NOMO-1 (cell line): ENCODE results near the gene SH2D4B.

Experiments used
- DNase-seq, 2 experiments: peaks; one replicate each; lab custom pipeline; 2025; ENCODE audit not compliant: unreplicated experiment in 2 of 2; lab: John Stamatoyannopoulos, UW

SH2D4B gene

DNA sequence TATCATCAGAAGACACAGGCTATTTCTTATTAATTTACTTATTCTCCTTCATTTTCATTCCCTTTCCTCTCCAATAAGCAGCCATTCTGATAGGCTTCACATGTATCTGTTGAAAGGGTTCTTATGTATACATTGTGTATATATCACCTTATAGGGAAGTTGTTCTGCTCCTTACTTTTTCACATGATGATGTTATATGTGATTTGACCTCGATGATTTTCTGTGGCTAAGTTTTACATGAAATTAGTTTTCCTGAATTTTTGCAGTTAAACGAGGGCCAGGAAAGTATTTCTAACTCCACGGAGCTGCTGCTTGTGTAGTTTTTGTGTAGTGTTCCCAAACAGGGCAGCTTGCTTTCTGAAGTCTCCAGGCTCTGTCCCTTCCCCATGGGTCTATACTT is 84.5 kb downstream of the SH2D4B start:
- DNase-seq, result no peak

DNA sequence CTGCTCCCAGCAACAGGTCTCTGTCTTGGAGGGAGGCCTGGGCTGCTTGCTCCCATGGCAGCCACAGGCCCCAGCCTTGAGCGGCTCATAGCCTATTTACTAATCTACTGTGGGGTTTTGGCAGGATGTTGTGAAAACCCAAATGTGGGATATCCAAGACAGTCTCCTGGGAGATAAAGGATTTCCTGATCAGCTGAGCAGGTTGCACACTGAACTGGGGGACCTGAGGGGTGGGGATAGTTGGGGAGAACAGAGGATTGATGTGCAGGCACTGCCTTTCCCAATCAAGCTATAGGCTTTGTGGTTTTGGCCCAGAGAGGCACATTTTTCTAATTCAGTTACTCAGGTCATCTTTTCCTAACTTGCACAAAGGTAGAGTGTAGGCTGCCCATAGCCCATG is 92.6 kb downstream of the SH2D4B start:
- DNase-seq, result no peak

DNA sequence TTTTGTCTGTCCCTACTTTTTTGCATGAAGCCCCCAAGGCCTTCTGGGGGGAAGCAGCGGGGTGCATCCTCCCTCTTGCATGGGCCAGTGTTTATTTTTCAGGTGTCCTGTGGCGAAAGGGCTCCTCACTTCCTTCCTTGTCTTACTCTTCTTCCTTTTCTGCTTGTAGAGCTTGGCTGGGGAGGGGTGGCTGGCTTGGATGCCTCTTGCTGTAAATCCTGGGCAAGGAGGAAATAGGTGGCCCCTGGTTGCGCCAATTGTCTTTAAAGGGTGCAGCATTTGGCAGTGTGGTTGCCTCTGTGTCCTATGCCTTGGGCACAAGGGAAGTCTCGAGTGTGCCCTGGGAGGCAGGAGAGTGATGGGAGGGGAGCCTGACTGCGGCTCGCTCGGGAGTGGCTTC is 95.0 kb downstream of the SH2D4B start:
- no peak for DNase-seq

DNA sequence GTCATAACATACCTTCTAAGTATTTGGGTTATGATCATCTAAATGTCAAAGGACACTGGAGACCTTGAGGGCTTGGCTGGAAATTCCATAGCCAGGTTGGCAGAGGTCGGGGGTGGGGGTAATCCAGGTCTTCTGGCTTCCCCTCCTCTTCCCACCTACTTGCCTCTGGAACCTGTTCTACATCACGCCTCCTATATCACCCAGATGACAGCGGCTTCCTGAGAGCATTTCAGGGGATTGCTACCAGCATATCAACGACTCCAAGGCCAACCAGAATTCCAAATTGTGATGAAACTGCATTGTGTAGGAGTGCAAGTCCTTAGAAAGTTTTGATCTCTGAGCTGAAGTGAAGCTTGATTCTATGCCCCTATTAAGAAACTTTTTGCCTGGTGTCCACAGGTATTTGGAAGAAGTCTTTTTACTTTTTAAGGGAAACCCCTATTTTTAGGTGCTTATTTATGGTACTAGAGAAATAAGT is 95.7 kb downstream of the SH2D4B start:
- DNase-seq, result no peak

DNA sequence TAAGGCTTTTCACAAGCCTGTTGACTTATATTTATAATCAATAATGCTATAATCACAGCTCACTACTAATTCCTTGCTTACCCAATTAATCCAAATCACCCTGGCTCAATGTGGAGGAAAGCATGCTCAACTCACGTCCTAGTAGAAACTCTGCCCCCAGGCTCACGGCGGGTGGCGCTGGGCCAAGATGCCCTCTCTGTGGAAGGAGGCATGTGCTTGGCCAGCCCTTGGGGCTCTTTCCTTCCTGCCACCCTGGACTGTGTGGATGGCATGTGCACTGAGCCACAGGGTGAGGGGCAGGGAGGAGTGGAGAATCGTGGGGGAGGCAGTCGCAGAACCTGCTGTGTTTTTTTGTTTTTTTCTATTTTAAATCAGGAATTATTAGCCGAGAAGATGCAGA is 96.2 kb downstream of the SH2D4B start:
- DNase-seq, result no peak

DNA sequence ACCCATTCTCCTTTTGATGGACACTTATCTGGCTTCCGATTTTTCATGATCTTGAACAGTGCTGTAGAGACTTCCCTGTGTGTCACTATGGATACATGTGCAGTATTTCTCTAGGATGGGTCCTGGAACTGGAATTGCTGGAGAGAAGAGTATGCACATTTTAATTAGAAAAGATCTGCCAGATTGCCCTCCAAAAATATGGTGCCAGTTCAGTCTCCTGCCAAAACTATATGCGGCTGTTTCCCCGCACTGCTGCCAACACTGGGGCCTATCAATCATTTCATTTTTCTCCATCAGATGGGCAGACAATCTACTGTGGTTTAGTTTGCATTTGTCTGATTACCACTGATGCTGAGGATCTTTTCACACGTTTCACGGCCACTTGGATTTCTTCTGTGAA is 105.0 kb downstream of the SH2D4B start:
- no peak for DNase-seq

DNA sequence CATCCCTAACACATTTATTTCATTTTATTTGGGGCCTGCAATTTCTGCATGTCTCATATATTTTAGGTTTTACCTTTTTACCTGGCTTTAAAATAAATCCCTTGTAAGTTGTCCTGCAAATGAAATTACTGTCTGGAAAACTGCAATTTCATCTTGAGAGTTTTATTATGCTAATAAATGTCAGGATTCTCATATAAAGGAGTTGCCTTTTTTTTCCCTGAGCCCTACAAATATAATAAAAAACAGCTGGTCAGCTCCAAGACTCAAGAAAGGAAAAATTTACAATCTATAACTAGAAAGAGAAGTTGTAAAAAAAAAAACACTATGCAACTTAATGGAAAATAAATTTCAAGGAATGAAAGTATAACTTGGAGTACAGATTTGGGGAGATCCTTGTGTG is 108.7 kb downstream of the SH2D4B start:
- no peak for DNase-seq

DNA sequence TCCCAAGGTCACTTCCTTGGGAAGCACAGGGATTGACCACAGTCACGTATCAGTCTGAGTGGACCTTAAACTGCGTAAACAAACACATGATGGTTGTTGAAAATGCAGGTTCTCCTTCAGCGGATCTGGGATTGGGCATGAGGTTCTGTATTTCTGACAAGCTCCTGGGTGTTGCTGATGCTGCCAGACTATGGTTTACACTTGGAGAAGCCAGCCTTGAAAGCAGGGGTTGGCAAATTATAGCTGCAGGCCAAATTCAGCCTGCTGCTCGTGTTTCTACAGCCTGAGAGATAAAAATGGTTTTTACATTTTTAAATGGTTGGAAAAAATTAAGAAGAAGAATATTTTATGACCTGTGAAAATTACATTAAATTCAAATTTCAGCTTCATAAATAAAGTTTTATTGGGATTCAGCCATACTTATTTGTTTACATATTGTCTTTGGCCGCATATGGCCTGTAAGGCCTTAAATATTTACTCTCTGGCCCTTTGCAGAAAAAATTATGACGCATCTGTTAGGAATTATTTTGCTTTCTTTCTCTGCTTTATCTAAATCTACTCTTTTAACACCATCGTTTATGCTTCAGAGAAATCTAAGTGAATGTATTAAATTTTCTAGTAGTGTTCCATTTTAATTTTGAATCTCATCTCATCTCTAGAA is 109.6 kb downstream of the SH2D4B start:
- no peak for DNase-seq

DNA sequence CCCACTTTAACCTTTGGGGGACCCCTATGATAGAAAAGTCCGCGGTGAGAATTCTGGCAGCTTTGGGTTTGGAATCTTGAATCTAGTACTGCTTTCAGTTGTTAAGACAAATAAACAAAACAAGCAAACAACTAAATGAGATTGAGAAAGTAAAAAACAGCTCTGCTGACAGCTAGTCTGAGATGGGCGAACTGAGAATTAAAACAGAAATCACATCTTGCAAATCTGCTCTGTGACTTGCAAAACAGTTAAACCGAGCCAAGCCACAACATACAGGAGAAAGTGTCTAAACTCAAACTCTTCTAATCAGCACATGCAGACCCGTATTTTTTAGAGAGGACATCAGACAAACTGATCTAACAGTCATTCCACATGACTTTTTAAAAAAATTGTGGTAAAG is 110.4 kb downstream of the SH2D4B start:
- DNase-seq, result no peak

DNA sequence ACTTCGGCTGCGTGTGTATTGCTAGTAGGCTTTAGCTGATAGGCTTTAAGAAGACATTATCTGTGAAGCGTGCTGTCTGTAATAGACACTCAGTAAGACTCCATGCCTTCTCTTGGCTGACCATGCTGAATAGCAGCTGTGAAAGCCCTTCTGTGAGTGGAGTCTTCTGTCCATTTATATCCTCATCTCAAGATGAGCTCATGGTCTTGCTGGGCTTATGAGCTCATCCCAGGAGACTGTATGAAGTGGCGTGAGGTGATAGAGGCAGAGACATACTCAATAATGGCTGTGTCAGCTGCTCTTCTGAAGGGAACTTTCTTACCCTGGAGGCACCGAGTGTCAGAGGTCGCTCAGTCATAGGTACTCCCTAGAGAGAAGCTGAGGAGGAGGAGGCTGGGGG is 111.5 kb downstream of the SH2D4B start:
- DNase-seq, result no peak

DNA sequence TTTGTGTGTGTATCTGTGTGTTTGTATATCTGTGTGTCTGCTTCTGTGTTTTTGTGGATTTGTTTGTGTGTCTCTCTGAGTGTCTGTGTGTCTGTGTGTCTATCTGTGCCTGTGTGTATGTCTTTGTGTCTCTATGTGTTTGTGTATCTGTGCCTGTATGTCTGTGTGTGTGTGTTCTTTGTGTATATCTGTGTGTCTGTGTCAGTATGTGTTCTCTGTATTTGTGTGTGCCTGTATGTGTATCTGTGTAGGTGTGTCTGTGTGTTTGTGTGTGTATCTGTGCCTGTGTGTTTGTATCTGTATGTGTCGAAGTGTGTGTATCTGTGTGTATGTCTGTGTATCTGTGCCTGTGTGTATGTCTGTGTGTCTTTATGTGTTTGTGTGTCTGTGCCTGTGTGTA is 118.2 kb downstream of the SH2D4B start:
- DNase-seq, result no peak

DNA sequence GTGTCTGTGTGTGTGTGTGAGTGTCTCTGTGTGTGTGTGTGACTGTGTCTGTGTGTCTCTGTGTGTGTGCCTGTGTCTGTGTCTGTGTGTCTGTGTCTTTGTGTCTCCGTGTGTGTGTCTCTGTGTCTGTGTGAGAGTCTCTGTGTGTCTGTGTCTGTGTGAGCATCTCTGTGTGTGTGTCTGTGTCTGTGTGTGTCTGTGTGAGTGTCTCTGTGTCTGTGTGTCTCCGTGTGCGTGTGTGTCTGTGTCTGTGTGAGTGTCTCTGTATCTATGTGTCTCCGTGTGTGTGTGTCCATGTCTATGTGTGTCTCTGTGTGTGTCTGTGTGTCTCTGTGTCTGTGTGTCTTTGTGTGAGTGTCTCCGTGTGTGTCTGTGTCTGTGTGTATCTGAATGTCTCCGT is 120.4 kb downstream of the SH2D4B start:
- DNase-seq, result no peak

DNA sequence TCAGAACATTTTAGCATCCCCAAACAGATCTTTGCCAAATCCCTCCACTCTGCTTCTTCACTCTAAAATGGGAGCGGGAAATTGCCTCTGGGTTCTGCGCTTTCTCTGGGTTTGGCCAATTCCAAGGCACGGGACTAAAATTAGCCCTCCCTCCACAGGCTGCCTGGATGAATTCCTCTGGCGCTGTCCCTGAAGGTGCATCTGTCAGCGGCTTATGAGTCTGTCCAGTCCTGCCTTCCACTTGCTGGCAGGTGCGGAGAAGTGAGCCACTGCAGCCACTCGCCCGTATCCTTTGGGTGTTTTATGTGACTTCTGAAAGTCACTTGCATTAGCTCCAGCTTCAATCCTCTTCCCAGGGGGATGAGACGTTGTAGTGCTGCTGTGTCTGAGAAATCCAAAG is 121.6 kb downstream of the SH2D4B start:
- no peak for DNase-seq

DNA sequence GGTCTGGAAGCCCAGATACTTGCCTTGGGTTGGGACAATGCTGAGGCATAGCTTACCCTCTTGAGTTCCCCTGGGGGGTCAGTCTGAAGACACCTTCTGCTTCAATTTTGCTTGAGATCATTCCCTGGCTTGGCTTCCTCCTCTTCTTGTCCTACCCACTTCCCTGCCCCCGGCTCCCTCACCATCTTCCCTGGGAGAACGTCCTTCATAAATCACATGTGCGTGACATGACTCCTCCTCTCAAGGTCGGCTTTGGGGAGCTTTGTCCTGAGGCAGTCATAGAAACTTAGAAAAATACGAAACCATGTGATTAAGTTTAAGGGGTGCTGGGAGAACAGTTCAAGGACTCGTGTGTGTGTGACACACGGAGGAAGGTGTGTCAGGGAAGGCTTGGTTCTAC is 122.6 kb downstream of the SH2D4B start:
- DNase-seq, result no peak

DNA sequence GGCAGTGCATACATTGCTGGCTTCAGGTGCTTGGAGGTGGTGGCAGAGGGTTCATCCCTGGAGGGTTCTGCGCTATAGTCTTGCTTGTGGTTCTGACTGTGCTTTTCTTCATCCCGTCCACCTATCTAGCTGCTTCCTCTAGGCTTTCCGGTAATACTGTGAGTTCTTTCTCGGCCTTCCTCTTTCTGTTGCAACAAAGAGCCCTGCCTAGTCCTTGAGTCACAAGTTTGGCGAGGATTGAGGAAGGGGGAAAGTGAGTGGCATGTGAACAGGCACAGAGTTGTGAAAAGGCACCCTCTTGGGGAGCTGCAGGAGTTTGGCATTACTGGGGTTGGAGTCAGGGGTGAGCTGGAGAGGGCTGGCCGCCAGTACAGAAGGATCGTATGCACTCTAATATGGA is 123.0 kb downstream of the SH2D4B start:
- peak; percentile 75 to 88 for DNase-seq

DNA sequence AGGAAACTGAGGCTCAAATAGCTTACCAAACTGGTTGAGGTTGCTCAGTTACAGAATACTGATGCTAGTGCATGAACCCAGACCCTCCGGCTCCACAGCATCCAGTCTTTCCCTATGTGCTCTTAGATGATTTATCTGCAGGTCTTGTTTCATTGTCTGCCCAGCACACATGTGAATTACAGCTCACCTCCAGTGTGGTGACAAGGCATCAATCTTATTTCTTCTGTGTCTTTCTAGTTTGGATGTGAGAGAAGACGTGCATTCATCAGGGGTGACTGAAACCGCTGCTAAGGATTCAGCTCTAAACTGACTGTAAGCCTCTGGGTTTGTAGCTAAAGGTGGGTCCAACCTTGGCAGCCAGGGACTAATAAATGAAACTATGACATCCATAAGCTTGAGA is 123.8 kb downstream of the SH2D4B start:
- no peak for DNase-seq

DNA sequence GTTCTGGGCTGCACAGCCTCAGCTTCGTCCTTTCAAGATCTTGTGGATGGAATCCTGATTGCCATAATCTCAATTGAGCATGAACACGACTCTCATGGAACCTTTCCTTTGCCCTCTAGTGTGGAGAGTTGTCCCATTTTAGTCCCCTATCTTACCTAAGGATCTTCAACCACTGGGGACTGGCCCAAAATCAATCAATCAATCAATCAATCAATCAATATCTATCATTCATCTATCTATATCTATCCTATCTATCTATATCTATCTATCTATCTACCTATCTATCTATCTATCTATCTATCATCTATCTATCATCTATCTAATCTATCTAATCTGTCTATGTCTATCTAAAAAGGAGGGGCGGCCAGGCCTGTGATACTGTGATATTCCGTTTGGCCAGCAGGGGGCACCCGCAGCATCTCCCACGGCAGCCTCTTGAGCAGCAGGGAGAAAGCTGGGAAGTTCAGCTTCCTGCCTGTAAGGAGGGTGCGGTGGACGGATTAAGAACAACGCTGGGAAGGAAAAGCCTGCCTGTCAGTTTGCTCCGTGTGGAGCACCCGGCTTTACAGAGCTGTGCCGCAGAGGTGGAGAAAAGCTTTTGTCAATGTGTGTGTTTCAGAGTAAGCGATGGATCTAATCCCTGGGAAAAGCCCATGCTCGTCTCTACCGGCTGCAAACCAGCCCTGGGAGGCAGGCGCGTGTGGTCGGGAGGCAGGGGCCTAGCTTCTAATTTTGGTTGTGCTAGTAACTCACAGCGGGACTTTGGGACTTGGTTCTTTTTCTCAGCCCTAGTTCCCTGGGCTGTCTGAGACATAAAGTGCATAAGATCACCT is 124.9 kb downstream of the SH2D4B start:
- peak; percentile 11 to 34 for DNase-seq

DNA sequence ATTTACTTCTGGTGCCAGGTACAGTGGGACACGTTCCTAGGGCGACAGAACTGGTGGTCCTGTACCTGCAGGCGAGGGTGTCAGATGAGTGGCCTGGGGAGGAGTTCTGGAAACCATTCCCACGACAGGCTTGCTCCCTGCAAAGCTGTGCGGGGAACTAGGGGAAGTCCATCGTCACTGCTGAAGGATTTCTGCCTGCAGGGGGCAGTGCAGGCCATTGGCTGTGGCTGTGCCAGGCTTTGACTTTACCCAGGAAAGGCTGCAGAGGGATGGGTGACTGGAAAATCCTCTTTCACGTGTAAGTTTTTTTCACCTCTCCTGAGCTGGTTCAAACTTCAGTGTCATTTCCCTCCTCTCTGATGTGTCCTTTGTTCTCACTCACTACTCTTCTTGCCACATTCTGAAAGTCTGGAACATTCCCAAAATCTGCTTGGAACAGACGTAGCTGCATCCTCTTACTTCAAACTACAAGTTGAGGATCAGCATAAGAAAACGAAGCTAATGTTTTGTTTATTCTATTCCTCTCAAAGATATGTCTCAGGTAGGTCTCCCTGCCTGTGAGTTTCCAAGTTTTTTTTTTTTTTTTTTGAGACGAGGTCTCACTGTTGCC is 126.5 kb downstream of the SH2D4B start:
- peak; percentile 28 to 37 for DNase-seq

DNA sequence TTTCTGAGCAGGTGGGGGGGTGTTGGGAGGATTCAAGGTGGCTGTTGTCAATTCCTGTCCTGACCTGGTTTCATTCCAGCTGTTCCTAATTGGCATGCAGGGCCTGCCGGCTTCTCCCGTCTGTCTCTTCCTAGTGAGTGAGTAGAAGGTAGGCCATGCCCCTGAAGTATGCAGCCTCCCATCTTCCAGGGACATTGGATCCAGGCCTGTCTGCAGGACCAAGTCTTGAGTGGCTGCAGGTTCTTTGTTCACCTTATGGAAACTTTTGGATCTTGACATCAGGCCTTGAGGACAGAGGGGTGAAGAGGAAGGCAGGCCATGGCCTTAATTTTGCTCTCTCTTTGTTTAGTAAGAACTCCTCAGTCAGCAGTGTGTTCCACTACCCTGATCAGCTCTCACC is 131.8 kb downstream of the SH2D4B start:
- no peak for DNase-seq

DNA sequence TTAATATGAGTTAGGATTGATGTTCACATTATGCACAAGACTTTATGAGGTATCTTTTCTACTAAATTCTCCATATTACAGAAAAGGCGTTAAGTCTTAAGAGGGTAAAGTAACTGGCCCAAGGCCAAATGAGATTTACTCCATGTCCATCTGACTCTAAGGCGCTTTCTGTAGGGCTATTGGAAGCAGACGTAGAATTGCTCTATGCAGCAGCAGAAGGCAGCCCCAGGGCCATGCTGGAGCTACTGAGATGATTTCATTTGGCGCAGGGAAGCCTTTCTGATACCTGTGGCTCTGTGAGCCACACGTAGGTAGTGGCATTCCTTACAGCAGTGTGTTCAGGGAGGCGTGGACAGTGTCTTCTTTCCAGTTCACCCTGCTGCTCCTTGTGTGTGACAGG is 133.1 kb downstream of the SH2D4B start:
- no peak for DNase-seq

DNA sequence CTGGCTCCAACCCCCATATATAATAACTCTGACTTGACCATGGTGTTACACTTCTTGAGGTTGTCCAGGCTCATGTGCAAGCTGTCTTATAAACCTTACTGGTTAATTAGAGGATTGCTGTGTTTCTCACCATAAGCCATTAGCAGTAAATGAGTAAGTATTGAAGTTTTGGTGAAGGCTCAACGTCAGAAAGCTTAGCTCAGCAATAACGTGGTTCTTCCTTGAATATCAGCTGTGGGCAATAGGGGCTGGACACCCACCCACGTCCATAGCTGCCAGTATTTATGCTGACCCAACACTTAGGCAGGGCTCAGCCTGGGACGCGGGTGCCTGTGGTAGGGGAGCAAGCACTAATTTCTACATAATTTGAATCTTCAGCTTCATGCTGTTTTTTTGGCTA is 134.1 kb downstream of the SH2D4B start:
- DNase-seq, result no peak

DNA sequence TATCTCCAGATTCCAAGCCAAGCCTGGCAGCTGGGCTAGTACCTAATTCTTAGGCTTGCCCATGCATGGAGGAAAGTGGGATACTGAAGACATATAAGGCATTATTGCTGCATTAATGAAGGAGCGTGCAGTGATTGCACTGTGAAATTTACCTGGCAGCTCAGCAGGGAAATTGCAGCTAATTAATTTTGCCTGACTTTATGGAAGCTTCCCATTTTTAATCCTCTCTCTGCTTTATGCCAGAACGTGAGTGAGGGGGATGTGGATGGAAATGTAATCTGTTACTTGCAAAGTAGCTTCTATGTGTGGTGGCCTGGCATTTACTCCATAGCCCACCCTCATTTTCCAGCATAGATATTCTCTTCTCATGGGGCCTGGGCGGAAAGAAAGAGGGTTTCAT is 134.9 kb downstream of the SH2D4B start:
- DNase-seq, result no peak
